Sigmoid colon (tissue), 7 donors: ENCODE data around the gene TSNAXIP1. TPM values are rescaled to one million over a fixed set of nuclear protein-coding genes. Genes with fewer than 3 reads are reported as not detected.
"Not testable (repeated sequence)": the region's sequence is repeated elsewhere in the genome, so short reads cannot be mapped to it uniquely, and the experiment has no call there.

Experiments
- DNase-seq: peaks from one replicate; pipeline ENCODE4 v3.0.0-alpha.2; 2019
- H3K27ac ChIP-seq, 4 donors: fragments of 200-600 bp; sonication (generic); one replicate each; pipeline ENCODE4 v1.5.1; 2016 to 2019; ENCODE audit warnings: mild to moderate bottlenecking in 1 of 4
- H3K27me3 ChIP-seq, 3 donors: fragments of 200-600 bp; sonication (generic); one replicate each; pipeline ENCODE4 v1.5.1; 2019; ENCODE audit warnings: mild to moderate bottlenecking in 1 of 3
- H3K36me3 ChIP-seq, 4 donors: fragments of 200-600 bp; sonication (generic); one replicate each; pipeline ENCODE4 v1.5.1; 2016 to 2019
- H3K4me1 ChIP-seq, 4 donors: fragments of 200-600 bp; sonication (generic); one replicate each; pipeline ENCODE4 v1.5.1; 2017 to 2019
- H3K4me3 ChIP-seq, 4 donors: fragments of 200-600 bp; sonication (generic); one replicate each; pipeline ENCODE4 v1.5.1; 2017 to 2019; ENCODE audit warnings: mild to moderate bottlenecking in 2 of 4, moderate library complexity in 1 of 4
- H3K9me3 ChIP-seq, 4 donors: fragments of 200-600 bp in 3 of 4; sonication (generic) in 3 of 4; one replicate each; pipeline versions ENCODE4 v1.5.1 to v1.6.1; 2013 to 2019
- EP300 ChIP-seq, 4 donors: sonication (generic); formaldehyde crosslinking; IDR thresholded peaks; one replicate each; pipeline ENCODE4 v1.6.1; 2017; ENCODE audit warnings: antibody characterized with exemption in 4 of 4
- POLR2A ChIP-seq, 2 donors: fragments of 450-650 bp; IDR thresholded peaks; one replicate each; pipeline ENCODE4 v1.6.1; 2016; ENCODE audit warnings: antibody characterized with exemption in 2 of 2, mild to moderate bottlenecking in 2 of 2, moderate library complexity in 2 of 2
- POLR2AphosphoS5 ChIP-seq, 4 donors: sonication (generic); formaldehyde crosslinking; IDR thresholded peaks; one replicate each; pipeline ENCODE4 v1.6.1; 2017; ENCODE audit warnings: antibody characterized with exemption in 4 of 4
- WGBS, 2 donors: extraction: QIAGEN DNeasy Blood & Tissue Kit; methylation state at CpG; one replicate each; pipeline ENCODE4 v1.1.7; 2013; 5-methylcytosine and 5-hydroxymethylcytosine counted together
- intact Hi-C: fragments of 100-400 bp; cut with DNase I; formaldehyde crosslinking; loops from one replicate; pipeline ENCODE4 v1.15.1; 2023
- polyA plus RNA-seq, 3 donors: library from polyadenylated mRNA; stranded (reverse); fragments of 200-250 nt; gene quantifications; one replicate each; pipeline ENCODE4 v1.2.3, GENCODE V29; 2013
- total RNA-seq, 4 donors: library from RNA; depleted of rRNA; stranded (reverse); fragments of >200 nt; gene quantifications; one replicate each; pipeline ENCODE4 v1.1.0, GENCODE V29; 2016
- TF ChIP-seq, protein P1 (sequence below), 4 experiments: fragments of 450-650 bp in 3 of 4; fragments of 200-600 bp in 1 of 4; IDR thresholded peaks; one replicate each; pipeline ENCODE4 v1.5.1; 2016 to 2019; ENCODE audit warnings: antibody characterized with exemption in 4 of 4, mild to moderate bottlenecking in 3 of 4, moderate library complexity in 2 of 4
- donor health status: healthy with polysubstance abuse.
- donor health status: Bipolar disorder and iron deficiency.
- donor health status: healthy.

Gene TSNAXIP1
- total and polyA plus RNA-seq, 7 donors = 0.60 to 2.9 (median 1.4) TPM; not detected in 1

GRCh38 chr16:67833415-67834241 is 26.9 kb downstream of the TSNAXIP1 start:
- WGBS, 2 donors = 0 to 1% methylated on average over 49 of the region's 49 CpGs
- DNase-seq = peak; percentile 96
- peaks cover 0 to 19% (median 17%) of the 10 kb centered on the region in 4 donors for H3K4me1 ChIP-seq
- peak overlapping the region; percentile 72 to 99 (median 84) for H3K4me3 ChIP-seq
- H3K27ac ChIP-seq = peak overlapping the region; percentile 80 to 84 (median 82)
- peaks cover 12 to 37% (median 21%) of the 10 kb centered on the region in 4 donors for H3K36me3 ChIP-seq
- TF ChIP-seq EP300 (IDR thresholded peaks at IDR 0.05) = no peak
- peak; percentile 55 to 64 for TF ChIP-seq POLR2A (IDR thresholded peaks at IDR 0.05)
- TF ChIP-seq, protein P1, sequence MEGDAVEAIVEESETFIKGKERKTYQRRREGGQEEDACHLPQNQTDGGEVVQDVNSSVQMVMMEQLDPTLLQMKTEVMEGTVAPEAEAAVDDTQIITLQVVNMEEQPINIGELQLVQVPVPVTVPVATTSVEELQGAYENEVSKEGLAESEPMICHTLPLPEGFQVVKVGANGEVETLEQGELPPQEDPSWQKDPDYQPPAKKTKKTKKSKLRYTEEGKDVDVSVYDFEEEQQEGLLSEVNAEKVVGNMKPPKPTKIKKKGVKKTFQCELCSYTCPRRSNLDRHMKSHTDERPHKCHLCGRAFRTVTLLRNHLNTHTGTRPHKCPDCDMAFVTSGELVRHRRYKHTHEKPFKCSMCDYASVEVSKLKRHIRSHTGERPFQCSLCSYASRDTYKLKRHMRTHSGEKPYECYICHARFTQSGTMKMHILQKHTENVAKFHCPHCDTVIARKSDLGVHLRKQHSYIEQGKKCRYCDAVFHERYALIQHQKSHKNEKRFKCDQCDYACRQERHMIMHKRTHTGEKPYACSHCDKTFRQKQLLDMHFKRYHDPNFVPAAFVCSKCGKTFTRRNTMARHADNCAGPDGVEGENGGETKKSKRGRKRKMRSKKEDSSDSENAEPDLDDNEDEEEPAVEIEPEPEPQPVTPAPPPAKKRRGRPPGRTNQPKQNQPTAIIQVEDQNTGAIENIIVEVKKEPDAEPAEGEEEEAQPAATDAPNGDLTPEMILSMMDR (IDR thresholded peaks at IDR 0.05) = no peak
- peak; percentile 39 to 82 (median 77) for TF ChIP-seq POLR2AphosphoS5 (IDR thresholded peaks at IDR 0.05)
- no peaks in the 10 kb centered on the region for H3K27me3 ChIP-seq
- no peaks in the 10 kb centered on the region for H3K9me3 ChIP-seq
- intact Hi-C loops = no loop called here

DNA sequence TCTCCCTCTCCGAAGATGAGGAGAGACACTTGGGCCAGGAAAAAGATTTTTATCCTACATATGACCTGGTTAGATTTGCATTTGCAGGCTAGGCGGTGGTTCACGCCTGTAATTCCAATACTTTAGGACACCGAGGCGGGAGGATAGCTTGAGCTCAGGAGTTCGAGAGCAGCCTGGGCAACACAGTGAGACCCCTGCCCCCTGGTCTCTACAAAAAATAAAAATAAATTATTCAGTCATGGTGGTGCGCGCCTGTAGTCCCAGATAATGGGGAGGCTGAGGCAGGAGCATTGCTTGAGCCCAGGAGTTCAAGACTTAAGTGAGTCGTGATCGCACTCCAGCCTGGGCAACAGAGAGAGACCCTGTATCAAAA is 27.5 kb downstream of the TSNAXIP1 start:
- DNase-seq = no peak

GRCh38 chr16:67837190-67837589 is 30.5 kb downstream of the TSNAXIP1 start:
- H3K27ac ChIP-seq, H3K9me3 ChIP-seq, H3K27me3 ChIP-seq, H3K4me3 ChIP-seq, H3K36me3 ChIP-seq, DNase-seq, intact Hi-C loops: not testable (repeated sequence)
- H3K4me1 ChIP-seq = peaks cover 0 to 24% (median 23%) of the 10 kb centered on the region in 4 donors
- WGBS, 2 donors = 54 to 82% methylated on average over 10 of the region's 10 CpGs

More for the DNA sequence above, 27.5 kb downstream of the TSNAXIP1 start:
- Histone ChIP-seq H3K36me3 (peaks cover 10 to 31% (median 17%) of the 10 kb centered on the region in 4 donors), H3K27ac (peak overlapping the region; percentile 80 to 84 (median 82)), H3K27me3 (no peaks in the 10 kb centered on the region), H3K4me3 (peak overlapping the region; percentile 72 to 99 (median 84)), H3K9me3 (no peaks in the 10 kb centered on the region), H3K4me1 (peaks cover 0 to 19% (median 17%) of the 10 kb centered on the region in 4 donors)
- 74 to 84% methylated on average over 10 of the region's 10 CpGs for WGBS, 2 donors
- TF ChIP-seq EP300 (IDR thresholded peaks at IDR 0.05) (no peak), POLR2A (IDR thresholded peaks at IDR 0.05) (no peak), POLR2AphosphoS5 (IDR thresholded peaks at IDR 0.05) (no peak)
- TF ChIP-seq, protein P1 (IDR thresholded peaks at IDR 0.05) = no peak
- intact Hi-C loops = no loop called here

GRCh38 chr16:67837811-67838210 is 31.1 kb downstream of the TSNAXIP1 start:
- H3K4me1 ChIP-seq = peaks cover 0 to 20% (median 18%) of the 10 kb centered on the region in 4 donors
- TF ChIP-seq POLR2A (IDR thresholded peaks at IDR 0.05) = no peak
- no peak for TF ChIP-seq POLR2AphosphoS5 (IDR thresholded peaks at IDR 0.05)
- no peak for TF ChIP-seq EP300 (IDR thresholded peaks at IDR 0.05)
- no peak for DNase-seq
- WGBS, 2 donors = 87% methylated on average over 2 of the region's 2 CpGs
- H3K27me3 ChIP-seq = no peaks in the 10 kb centered on the region
- intact Hi-C loops = no loop called here
- H3K36me3 ChIP-seq = no peaks in the 10 kb centered on the region
- H3K4me3 ChIP-seq = no peak overlapping the region
- no peak overlapping the region for H3K27ac ChIP-seq
- H3K9me3 ChIP-seq = no peaks in the 10 kb centered on the region

- H3K27ac ChIP-seq = peak overlapping the region; percentile 96 to 99 (median 99)
- TF ChIP-seq POLR2A (IDR thresholded peaks at IDR 0.05) = no peak
- no peak for TF ChIP-seq EP300 (IDR thresholded peaks at IDR 0.05)
- TF ChIP-seq POLR2AphosphoS5 (IDR thresholded peaks at IDR 0.05) = no peak
- TF ChIP-seq, protein P1 (IDR thresholded peaks at IDR 0.05) = no peak
- no peaks in the 10 kb centered on the region for H3K27me3 ChIP-seq
- no peaks in the 10 kb centered on the region for H3K36me3 ChIP-seq
- H3K9me3 ChIP-seq = no peaks in the 10 kb centered on the region
- peaks cover 0 to 42% (median 40%) of the 10 kb centered on the region in 4 donors for H3K4me1 ChIP-seq
- intact Hi-C loops = loop anchor here (5.0 to 10.0 kb wide), 2 partner anchors 96 to 317 kb away; partner anchors contain the start of genes PSMB10 and RIPOR1
- no peak for DNase-seq
- 42 to 64% methylated on average over 17 of the region's 17 CpGs for WGBS, 2 donors
- peak overlapping the region; percentile 61 to 94 (median 78) for H3K4me3 ChIP-seq
Observed at GRCh38 chr16:67841198-67841815, 34.6 kb downstream of the TSNAXIP1 start.
